KMS-11 (cell line): ENCODE results near the gene OR5H6.

Experiments
- H2AFZ ChIP-seq: fragments of 200-600 bp; sonication (generic); 2 replicates; pipeline ENCODE4 v1.6.1; 2016; ENCODE audit warnings: antibody characterized with exemption, mixed run types, low read depth
- H3K27ac ChIP-seq: fragments of 200-600 bp; sonication (generic); 2 replicates; pipeline ENCODE4 v1.6.1; 2016; ENCODE audit warnings: mild to moderate bottlenecking, mixed run types
- H3K27me3 ChIP-seq: fragments of 200-600 bp; sonication (generic); 2 replicates; pipeline ENCODE4 v1.6.1; 2017; ENCODE audit warnings: mild to moderate bottlenecking, low read depth, mixed run types, moderate library complexity; ENCODE audit not compliant: insufficient read depth
- H3K36me3 ChIP-seq: fragments of 200-600 bp; sonication (generic); 2 replicates; pipeline ENCODE4 v1.6.1; 2017; ENCODE audit warnings: mild to moderate bottlenecking, mixed run types; ENCODE audit not compliant: insufficient read depth
- H3K4me1 ChIP-seq: fragments of 200-600 bp; sonication (generic); 2 replicates; pipeline ENCODE4 v1.6.1; 2016; ENCODE audit warnings: mild to moderate bottlenecking, low read depth, mixed run types; ENCODE audit not compliant: poor library complexity, severe bottlenecking
- H3K4me2 ChIP-seq: fragments of 200-600 bp; sonication (generic); 2 replicates; pipeline ENCODE4 v1.7.0; 2016; ENCODE audit warnings: mild to moderate bottlenecking, mixed run types
- H3K4me3 ChIP-seq: fragments of 200-600 bp; sonication (generic); IDR thresholded peaks from 2 replicates; pipeline ENCODE4 v1.6.1; 2017; ENCODE audit warnings: low read depth, low read length, mixed read lengths; ENCODE audit not compliant: insufficient read depth
- H3K79me2 ChIP-seq: fragments of 200-600 bp; sonication (generic); 2 replicates; pipeline ENCODE4 v1.6.1; 2016; ENCODE audit warnings: low read depth, mixed run types; ENCODE audit not compliant: insufficient read depth
- H3K9ac ChIP-seq: fragments of 200-600 bp; sonication (generic); 2 replicates; pipeline ENCODE4 v1.6.1; 2016; ENCODE audit warnings: mild to moderate bottlenecking, mixed run types
- H4K20me1 ChIP-seq: fragments of 200-600 bp; sonication (generic); 2 replicates; pipeline ENCODE4 v1.6.1; 2016; ENCODE audit warnings: mild to moderate bottlenecking, mixed run types; ENCODE audit not compliant: insufficient read depth
- CTCF ChIP-seq: fragments of 200-600 bp; sonication (generic); conservative IDR thresholded peaks from 2 replicates; pipeline ENCODE4 v1.6.1; 2017; ENCODE audit warnings: low read depth, mild to moderate bottlenecking, antibody characterized with exemption, low read length, moderate library complexity, mixed read lengths

OR5H6 gene

GRCh38 chr3:98233468-98233867 is 30.6 kb upstream of the OR5H6 start:
- H3K4me3 ChIP-seq = no peak overlapping the region
- no peak for TF ChIP-seq CTCF

GRCh38 chr3:98240131-98240530 is 23.9 kb upstream of the OR5H6 start:
- no peaks in the 10 kb centered on the region for H3K4me1 ChIP-seq
- H3K36me3 ChIP-seq = no peaks in the 10 kb centered on the region
- no peak overlapping the region for H2AFZ ChIP-seq
- no peak overlapping the region for H3K4me3 ChIP-seq
- H3K27me3 ChIP-seq = no peaks in the 10 kb centered on the region
- no peaks in the 10 kb centered on the region for H4K20me1 ChIP-seq
- H3K27ac ChIP-seq = no peak overlapping the region
- no peak for TF ChIP-seq CTCF
- H3K79me2 ChIP-seq = no peaks in the 10 kb centered on the region
- H3K9ac ChIP-seq = no peak overlapping the region
- H3K4me2 ChIP-seq = no peak overlapping the region

More at GRCh38 chr3:98233468-98233867, 30.6 kb upstream of the OR5H6 start:
- no peak overlapping the region for H2AFZ ChIP-seq
- H3K79me2 ChIP-seq = no peaks in the 10 kb centered on the region
- no peak overlapping the region for H3K4me2 ChIP-seq
- no peaks in the 10 kb centered on the region for H3K36me3 ChIP-seq
- H3K27ac ChIP-seq = no peak overlapping the region
- H4K20me1 ChIP-seq = no peaks in the 10 kb centered on the region
- no peaks in the 10 kb centered on the region for H3K4me1 ChIP-seq
- H3K9ac ChIP-seq = no peak overlapping the region
- no peaks in the 10 kb centered on the region for H3K27me3 ChIP-seq

- no peaks in the 10 kb centered on the region for H3K79me2 ChIP-seq
- H3K4me3 ChIP-seq = no peak overlapping the region
- no peak overlapping the region for H3K9ac ChIP-seq
- no peak overlapping the region for H2AFZ ChIP-seq
- no peaks in the 10 kb centered on the region for H4K20me1 ChIP-seq
- H3K36me3 ChIP-seq = no peaks in the 10 kb centered on the region
- H3K27ac ChIP-seq = no peak overlapping the region
- H3K4me1 ChIP-seq = no peaks in the 10 kb centered on the region
- TF ChIP-seq CTCF = no peak
- H3K27me3 ChIP-seq = no peaks in the 10 kb centered on the region
- no peak overlapping the region for H3K4me2 ChIP-seq
Observed at GRCh38 chr3:98242155-98242554, 21.9 kb upstream of the OR5H6 start.

GRCh38 chr3:98243843-98244242 is 20.2 kb upstream of the OR5H6 start:
- H3K27me3 ChIP-seq = no peaks in the 10 kb centered on the region
- H2AFZ ChIP-seq = no peak overlapping the region
- no peak overlapping the region for H3K4me2 ChIP-seq
- no peak for TF ChIP-seq CTCF
- no peaks in the 10 kb centered on the region for H3K79me2 ChIP-seq
- H3K36me3 ChIP-seq = no peaks in the 10 kb centered on the region
- no peak overlapping the region for H3K4me3 ChIP-seq
- no peak overlapping the region for H3K27ac ChIP-seq
- H4K20me1 ChIP-seq = no peaks in the 10 kb centered on the region
- no peak overlapping the region for H3K9ac ChIP-seq
- no peaks in the 10 kb centered on the region for H3K4me1 ChIP-seq
